ENCODE results near the gene LILRB2. TPM values are rescaled to one million over a fixed set of nuclear protein-coding genes. Genes with fewer than 3 reads are reported as not detected.

Gene LILRB2
- total RNA-seq, 1 experiment from 2014 or later, result not detected

Small RNA genes within 50 kb of the gene (microRNA-seq; reads per million reads assigned to microRNA genes)
- not detected for gene MIR4752 (ENCODE audit: borderline number of aligned reads, borderline replicate concordance)

Other genes starting within 250 kb of the LILRB2 start
- 0.59 TPM in 1 of 2 replicates, not detected in the other for gene VSTM1, start 217.2 kb downstream of the LILRB2 start, total RNA-seq (2021)
- not detected in 2 replicates for gene TARM1, start 199.7 kb downstream of the LILRB2 start, total RNA-seq (2021)
- 0.87 and 2.4 TPM in 2 replicates for gene OSCAR, start 180.3 kb downstream of the LILRB2 start, total RNA-seq (2021)
- 119 and 134 TPM in 2 replicates for gene NDUFA3, start 178.3 kb downstream of the LILRB2 start, total RNA-seq (2021)
- gene TFPT, start 165.5 kb downstream of the LILRB2 start, total RNA-seq (2021), result 35.8 and 47.4 TPM in 2 replicates
- 86.1 and 109 TPM in 2 replicates for gene PRPF31, start 165.4 kb downstream of the LILRB2 start, total RNA-seq (2021)
- gene CNOT3, start 143.3 kb downstream of the LILRB2 start, total RNA-seq (2021), result 83.0 and 89.1 TPM in 2 replicates
- 5.0 and 6.7 TPM in 2 replicates for gene LENG1, start 121.4 kb downstream of the LILRB2 start, total RNA-seq (2021)
- 175 and 194 TPM in 2 replicates for gene TMC4, start 108.0 kb downstream of the LILRB2 start, total RNA-seq (2021)
- gene MBOAT7, start 91.5 kb downstream of the LILRB2 start, total RNA-seq (2021), result 488 and 494 TPM in 2 replicates
- gene TSEN34, start 89.8 kb downstream of the LILRB2 start, total RNA-seq (2021), result 134 and 162 TPM in 2 replicates
- gene RPS9, start 80.3 kb downstream of the LILRB2 start, total RNA-seq (2021), result 1,266 and 1,888 TPM in 2 replicates
- gene LILRB3, start 58.1 kb downstream of the LILRB2 start, total RNA-seq (2021), result not detected in 2 replicates
- not detected in 2 replicates for gene LILRA6, start 38.3 kb downstream of the LILRB2 start, total RNA-seq (2021)
- not detected in 2 replicates for gene LILRB5, start 23.8 kb downstream of the LILRB2 start, total RNA-seq (2021)
- not detected in 2 replicates for gene LILRA5, start 32.1 kb upstream of the LILRB2 start, total RNA-seq (2021)
- gene LILRA4, start 58.1 kb upstream of the LILRB2 start, total RNA-seq (2021), result not detected in 2 replicates
- not detected in 2 replicates for gene LAIR1, start 83.8 kb upstream of the LILRB2 start, total RNA-seq (2021)
- 1.6 and 2.4 TPM in 2 replicates for gene TTYH1, start 134.4 kb upstream of the LILRB2 start, total RNA-seq (2021)
- gene LENG8, start 168.1 kb upstream of the LILRB2 start, total RNA-seq (2021), result 274 and 279 TPM in 2 replicates
- 7.0 and 8.9 TPM in 2 replicates for gene LENG9, start 182.7 kb upstream of the LILRB2 start, total RNA-seq (2021)
- gene CDC42EP5, start 192.2 kb upstream of the LILRB2 start, total RNA-seq (2021), result 25.1 and 48.5 TPM in 2 replicates
- gene LAIR2, start 221.7 kb upstream of the LILRB2 start, total RNA-seq (2021), result not detected in 2 replicates